NCI-H1930 (cell line): ENCODE results near the gene RBMX.

ENCODE experiments used
- DNase-seq, 2 experiments: peaks; one replicate each; lab custom pipeline; 2025; lab: John Stamatoyannopoulos, UW

RBMX gene

GRCh38 chrX:136839196-136839595, 41.3 kb downstream of the RBMX start:
- DNase-seq, result no peak

- DNase-seq, result no peak
These were observed 44.8 kb downstream of the RBMX start for GRCh38 chrX:136835761-136836160.

GRCh38 chrX:136829413-136829812, 51.1 kb downstream of the RBMX start:
- no peak for DNase-seq

GRCh38 chrX:136828830-136829229, 51.7 kb downstream of the RBMX start:
- DNase-seq, result no peak

GRCh38 chrX:136827026-136827425, 53.5 kb downstream of the RBMX start:
- no peak for DNase-seq

- DNase-seq, result no peak
These were observed 54.8 kb downstream of the RBMX start for GRCh38 chrX:136825771-136826170.
